Right lobe of liver (tissue), 6 donors: Measurements from ENCODE around the gene DLX3. TPM values are rescaled to one million over a fixed set of nuclear protein-coding genes. Genes with fewer than 3 reads are reported as not detected.

Experiments used
- ATAC-seq, 4 donors: fragments of 200-7000 bp; cut with Tn5 transposase; one replicate each; pipeline ENCODE4 v1.9.1; 2020; ENCODE audit warnings: mild to moderate bottlenecking in 4 of 4, moderate library complexity in 4 of 4
- DNase-seq, 3 donors: peaks; one replicate each; pipeline ENCODE4 v3.0.0-alpha.2; 2020
- H3K27ac ChIP-seq, 3 donors: fragments of 200-600 bp; one replicate each; pipeline ENCODE4 v1.8.0; 2022
- H3K27me3 ChIP-seq, 2 donors: fragments of 200-600 bp; one replicate each; pipeline ENCODE4 v1.8.0; 2022
- H3K36me3 ChIP-seq, 4 donors: fragments of 200-600 bp; sonication (generic) in 1 of 4; one replicate each; pipeline versions ENCODE4 v1.5.1 to v1.8.0; 2017 to 2022; ENCODE audit warnings: control low read depth in 1 of 4
- H3K4me1 ChIP-seq, 4 donors: fragments of 200-600 bp; sonication (generic) in 1 of 4; one replicate each; pipeline versions ENCODE4 v1.5.1 to v1.8.0; 2017 to 2022; ENCODE audit warnings: control low read depth in 1 of 4
- H3K4me3 ChIP-seq, 3 donors: fragments of 200-600 bp; one replicate each; pipeline ENCODE4 v1.8.0; 2022
- H3K9me3 ChIP-seq, 4 donors: fragments of 200-600 bp; sonication (generic) in 1 of 4; one replicate each; pipeline versions ENCODE4 v1.5.1 to v1.8.0; 2017 to 2022; ENCODE audit warnings: control low read depth in 1 of 4
- POLR2A ChIP-seq: fragments of 450-650 bp; IDR thresholded peaks from one replicate; pipeline ENCODE4 v1.6.1; 2017; ENCODE audit warnings: antibody characterized with exemption, mild to moderate bottlenecking
- WGBS: methylation state at CpG from one replicate; pipeline ENCODE4 v1.1.6; 2018; ENCODE audit warnings: low coverage, low lambda C conversion rate; ENCODE audit not compliant: insufficient coverage; ENCODE audit errors: missing lambda C conversion rate; 5-methylcytosine and 5-hydroxymethylcytosine counted together
- intact Hi-C, 2 donors: fragments of 100-400 bp; cut with DNase I; formaldehyde crosslinking; loops; one replicate each; pipeline versions ENCODE4 v1.11.2 to v1.14.1; 2022
- total RNA-seq, 6 experiments: library from RNA; depleted of rRNA in 2 of 6; stranded (reverse); fragments of >200 nt in 2 of 6; fragmentation: NEBNext Ultra II Directional in 3 of 6; extraction: Animal tissue kit (Norgen Biotek cat#: 25700) in 3 of 6; gene quantifications; one replicate each; pipeline versions ENCODE4 v1.1.0 to v1.2.4, GENCODE V29; 2016 to 2023
- TF ChIP-seq, protein P1 (sequence below), 4 donors: fragments of 200-600 bp in 3 of 4; fragments of 450-650 bp in 1 of 4; IDR thresholded peaks; one replicate each; pipeline versions ENCODE4 v1.5.1 to v1.8.0; 2016 to 2022; ENCODE audit warnings: antibody characterized with exemption in 4 of 4, mild to moderate bottlenecking in 2 of 4
- donor health status: DM: no; HTN: yes; CAD: no.
- donor health status: DM: no; HTN: no; CAD: no.
- donor health status: DM: no; HTN: no; CAD: no.
- donor health status: DM: no; HTN: yes; CAD: no.
- donor health status: DM: no; HTN: yes; CAD: no.

The DLX3 gene
- total RNA-seq, 6 experiments from 2014 or later = not detected

DNA sequence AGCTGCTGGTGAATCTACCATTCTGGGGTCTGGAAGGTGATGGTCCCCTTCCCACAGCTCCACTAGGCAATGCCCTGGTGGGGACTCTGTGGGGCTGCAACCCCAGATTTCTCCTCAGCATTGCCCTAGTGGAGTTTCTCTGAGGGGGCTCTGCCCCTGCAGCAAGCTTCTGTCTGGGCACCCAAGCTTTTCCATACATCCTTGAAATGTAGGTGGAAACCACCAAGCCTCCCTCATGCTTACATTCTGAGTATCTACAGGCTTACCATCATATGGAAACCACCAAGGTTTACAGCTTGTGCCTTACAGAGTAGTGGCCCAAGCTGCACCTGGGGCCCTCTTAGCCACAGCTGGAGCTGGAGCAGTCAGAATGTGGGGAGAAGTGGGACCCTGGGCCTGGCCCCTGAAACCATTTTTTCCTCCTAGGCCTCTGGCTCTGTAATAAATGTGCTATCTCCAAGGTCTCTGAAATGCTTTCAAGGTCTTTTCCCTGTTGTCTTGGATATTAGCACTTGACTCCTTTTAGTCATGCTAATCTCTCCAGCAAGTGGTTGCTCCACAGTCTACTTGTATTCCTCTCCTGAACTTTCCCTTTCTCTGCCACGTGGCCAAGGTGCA, 19.6 kb upstream of the DLX3 start:
- Histone ChIP-seq H3K4me3 (no peak overlapping the region), H3K27ac (no peak overlapping the region), H3K4me1 (no peaks in the 10 kb centered on the region), H3K9me3 (no peaks in the 10 kb centered on the region), H3K36me3 (no peaks in the 10 kb centered on the region), H3K27me3 (no peaks in the 10 kb centered on the region)
- ATAC-seq = no peak
- 24% methylated on average over 1 of the region's 1 CpG for WGBS
- no peak for DNase-seq
- TF ChIP-seq POLR2A = no peak
- TF ChIP-seq, protein P1, sequence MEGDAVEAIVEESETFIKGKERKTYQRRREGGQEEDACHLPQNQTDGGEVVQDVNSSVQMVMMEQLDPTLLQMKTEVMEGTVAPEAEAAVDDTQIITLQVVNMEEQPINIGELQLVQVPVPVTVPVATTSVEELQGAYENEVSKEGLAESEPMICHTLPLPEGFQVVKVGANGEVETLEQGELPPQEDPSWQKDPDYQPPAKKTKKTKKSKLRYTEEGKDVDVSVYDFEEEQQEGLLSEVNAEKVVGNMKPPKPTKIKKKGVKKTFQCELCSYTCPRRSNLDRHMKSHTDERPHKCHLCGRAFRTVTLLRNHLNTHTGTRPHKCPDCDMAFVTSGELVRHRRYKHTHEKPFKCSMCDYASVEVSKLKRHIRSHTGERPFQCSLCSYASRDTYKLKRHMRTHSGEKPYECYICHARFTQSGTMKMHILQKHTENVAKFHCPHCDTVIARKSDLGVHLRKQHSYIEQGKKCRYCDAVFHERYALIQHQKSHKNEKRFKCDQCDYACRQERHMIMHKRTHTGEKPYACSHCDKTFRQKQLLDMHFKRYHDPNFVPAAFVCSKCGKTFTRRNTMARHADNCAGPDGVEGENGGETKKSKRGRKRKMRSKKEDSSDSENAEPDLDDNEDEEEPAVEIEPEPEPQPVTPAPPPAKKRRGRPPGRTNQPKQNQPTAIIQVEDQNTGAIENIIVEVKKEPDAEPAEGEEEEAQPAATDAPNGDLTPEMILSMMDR (IDR thresholded peaks at IDR 0.05) = no peak
- intact Hi-C loops = no loop called here

DNA sequence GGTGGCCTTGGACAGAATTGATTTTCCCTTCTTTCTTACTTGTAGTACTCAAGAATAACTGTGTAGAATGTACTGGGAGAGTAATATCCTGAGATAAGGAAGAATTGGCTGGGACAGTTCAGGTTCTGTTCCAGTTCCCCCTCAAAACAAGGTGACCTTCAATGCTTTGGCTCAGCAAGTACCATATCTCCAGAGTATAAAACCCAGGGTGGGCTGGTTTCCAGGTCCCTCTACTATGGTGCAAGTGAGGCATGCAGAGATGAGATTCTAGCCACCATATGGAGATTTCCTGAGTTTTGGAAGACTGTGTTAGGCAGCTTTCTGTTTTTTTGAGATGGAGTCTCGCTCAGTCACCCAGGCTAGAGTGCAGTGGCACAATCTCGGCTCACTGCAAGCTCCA, 18.1 kb upstream of the DLX3 start:
- Histone ChIP-seq H3K27me3 (no peaks in the 10 kb centered on the region), H3K9me3 (no peaks in the 10 kb centered on the region), H3K36me3 (no peaks in the 10 kb centered on the region), H3K4me1 (no peaks in the 10 kb centered on the region), H3K27ac (no peak overlapping the region), H3K4me3 (no peak overlapping the region)
- 75% methylated on average over 2 of the region's 2 CpGs for WGBS
- DNase-seq (no peak), ATAC-seq (no peak)
- intact Hi-C loops = no loop called here
- no peak for TF ChIP-seq POLR2A
- TF ChIP-seq, protein P1 (IDR thresholded peaks at IDR 0.05) = no peak

DNA sequence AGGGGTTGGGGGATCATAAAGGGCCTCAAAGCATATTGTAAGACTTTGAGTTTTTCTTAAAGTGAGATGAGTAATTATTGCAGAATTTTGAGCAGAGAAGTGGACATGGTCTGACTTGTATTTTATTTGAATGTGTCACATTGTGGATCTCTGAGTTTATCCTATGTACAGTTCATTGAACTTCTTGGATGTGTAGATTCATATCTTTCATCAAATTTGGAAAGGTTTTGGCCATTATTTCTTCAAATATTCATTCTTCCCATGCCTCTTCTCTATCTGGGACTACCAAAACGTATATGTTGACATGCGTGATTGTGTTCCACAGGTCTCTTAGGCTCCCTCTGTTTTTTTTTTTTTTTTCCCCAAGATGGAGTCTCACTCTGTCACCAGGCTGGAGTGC, 14.3 kb upstream of the DLX3 start:
- no peaks in the 10 kb centered on the region for H3K9me3 ChIP-seq
- intact Hi-C loops = no loop called here
- H3K27ac ChIP-seq = no peak overlapping the region
- ATAC-seq = no peak
- no peak for TF ChIP-seq POLR2A
- DNase-seq = no peak
- no peaks in the 10 kb centered on the region for H3K4me1 ChIP-seq
- no peaks in the 10 kb centered on the region for H3K27me3 ChIP-seq
- 69% methylated on average over 2 of the region's 2 CpGs for WGBS
- no peak overlapping the region for H3K4me3 ChIP-seq
- no peaks in the 10 kb centered on the region for H3K36me3 ChIP-seq

DNA sequence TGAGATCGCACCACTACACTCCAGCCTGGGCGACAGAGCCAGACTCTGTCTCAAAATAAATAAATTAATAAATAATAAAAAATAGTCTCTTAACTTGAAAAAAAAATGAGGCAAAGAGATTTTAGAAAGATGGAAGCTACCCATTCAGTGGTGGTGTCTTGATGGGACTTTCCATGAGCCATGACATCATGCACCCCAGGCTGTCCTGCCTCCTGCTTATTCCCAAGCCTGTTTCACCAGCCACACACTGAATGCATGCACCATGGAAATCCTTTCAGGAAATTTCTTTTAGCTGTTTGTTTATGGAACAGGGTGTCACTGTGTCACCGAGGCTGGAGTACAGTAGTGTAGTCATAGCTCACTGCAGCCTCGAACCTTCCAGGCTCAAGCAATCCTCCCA, 8.9 kb upstream of the DLX3 start:
- intact Hi-C loops = no loop called here
- no peaks in the 10 kb centered on the region for H3K9me3 ChIP-seq
- H3K36me3 ChIP-seq = no peaks in the 10 kb centered on the region
- WGBS = 67% methylated on average over 2 of the region's 4 CpGs
- peaks cover 0 to 6% of the 10 kb centered on the region in 2 donors for H3K27me3 ChIP-seq
- no peak overlapping the region for H3K4me3 ChIP-seq
- no peaks in the 10 kb centered on the region for H3K4me1 ChIP-seq
- DNase-seq (no peak), ATAC-seq (no peak)
- TF ChIP-seq, protein P1 (IDR thresholded peaks at IDR 0.05) = no peak
- TF ChIP-seq POLR2A = no peak
- H3K27ac ChIP-seq = no peak overlapping the region

DNA sequence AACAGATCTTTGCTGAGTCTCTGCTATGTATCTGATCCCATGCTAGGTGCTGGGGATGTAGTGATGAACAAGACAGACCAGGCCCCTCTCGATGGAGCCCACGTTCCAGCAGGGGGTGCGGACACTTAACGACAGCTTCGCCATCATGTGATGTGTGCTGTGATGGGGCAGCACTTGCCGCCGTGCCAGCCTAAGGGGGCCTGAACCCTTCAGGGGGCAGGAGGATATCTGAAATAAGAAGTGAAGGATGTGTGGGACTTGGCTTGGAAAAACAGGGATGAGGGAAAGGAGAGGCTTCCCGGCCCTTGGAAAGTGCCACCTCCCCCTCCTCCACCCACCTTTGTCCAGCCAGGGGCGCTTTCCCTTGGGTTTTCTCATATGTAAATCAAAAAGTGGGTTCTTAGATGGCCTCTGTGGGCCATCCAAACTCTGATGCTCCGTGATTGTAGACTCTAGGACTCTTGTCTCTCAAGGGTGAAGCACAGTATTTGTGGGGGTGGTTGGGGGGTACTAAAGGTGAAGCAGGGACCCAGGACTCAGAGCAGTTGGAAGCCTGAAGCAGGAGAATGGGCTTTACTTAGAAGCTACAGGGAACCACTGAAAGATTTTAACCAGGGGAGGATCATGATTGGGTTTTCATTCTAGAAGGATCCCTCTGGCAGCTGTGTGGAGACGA, 4.0 kb upstream of the DLX3 start:
- TF ChIP-seq, protein P1 (IDR thresholded peaks at IDR 0.05) = no peak
- no peak for TF ChIP-seq POLR2A
- 44% methylated on average over 8 of the region's 11 CpGs for WGBS
- no peaks in the 10 kb centered on the region for H3K36me3 ChIP-seq
- peaks cover 0 to 25% of the 10 kb centered on the region in 2 donors for H3K27me3 ChIP-seq
- no peak for ATAC-seq
- H3K9me3 ChIP-seq = no peaks in the 10 kb centered on the region
- intact Hi-C loops = loop anchor here (5.0 kb wide), 2 partner anchors 122 to 137 kb away; no protein-coding TSS in a partner anchor
- H3K4me3 ChIP-seq = no peak overlapping the region
- no peak overlapping the region for H3K27ac ChIP-seq
- peaks cover 0 to 17% (median 2%) of the 10 kb centered on the region in 4 donors for H3K4me1 ChIP-seq
- DNase-seq = peak in 1 of 3 donors; percentile 34
